ENCODE data around the gene CXCL11.

CXCL11 gene

GRCh38 chr4:76029300-76029699 lies 6.6 kb downstream of the CXCL11 start:
- Histone ChIP-seq H3K27ac (ENCODE audit: low read depth, low read length) (no peak overlapping the region), H3K36me3 (ENCODE audit: control insufficient read depth, insufficient read depth, low read length) (no peaks in the 10 kb centered on the region), H3K4me3 (ENCODE audit: low read length) (no peak overlapping the region), H3K9ac (ENCODE audit: low read length) (no peak overlapping the region), H3K27me3 (ENCODE audit: control insufficient read depth, insufficient read depth, low read length) (no peaks in the 10 kb centered on the region), H3K4me1 (ENCODE audit: control insufficient read depth, insufficient read depth, low read length) (no peaks in the 10 kb centered on the region)

- Histone ChIP-seq H3K27ac (ENCODE audit: low read depth, low read length) (no peak overlapping the region), H3K9ac (ENCODE audit: low read length) (no peak overlapping the region), H3K36me3 (ENCODE audit: control insufficient read depth, insufficient read depth, low read length) (no peaks in the 10 kb centered on the region), H3K4me1 (ENCODE audit: control insufficient read depth, insufficient read depth, low read length) (no peaks in the 10 kb centered on the region), H3K4me3 (ENCODE audit: low read length) (peak overlapping the region; percentile 45), H3K27me3 (ENCODE audit: control insufficient read depth, insufficient read depth, low read length) (no peaks in the 10 kb centered on the region)
Measured at GRCh38 chr4:76028350-76028765, 7.5 kb downstream of the CXCL11 start.

- Histone ChIP-seq H3K9ac (ENCODE audit: low read length) (no peak overlapping the region), H3K27ac (ENCODE audit: low read depth, low read length) (no peak overlapping the region), H3K36me3 (ENCODE audit: control insufficient read depth, insufficient read depth, low read length) (no peaks in the 10 kb centered on the region), H3K27me3 (ENCODE audit: control insufficient read depth, insufficient read depth, low read length) (no peaks in the 10 kb centered on the region), H3K4me3 (ENCODE audit: low read length) (no peak overlapping the region), H3K4me1 (ENCODE audit: control insufficient read depth, insufficient read depth, low read length) (no peaks in the 10 kb centered on the region)
Measured at GRCh38 chr4:76024065-76024464, 11.8 kb downstream of the CXCL11 start.

- H3K27me3 ChIP-seq (ENCODE audit: control insufficient read depth, insufficient read depth, low read length): no peaks in the 10 kb centered on the region
- no peaks in the 10 kb centered on the region for H3K4me1 ChIP-seq (ENCODE audit: control insufficient read depth, insufficient read depth, low read length)
- no peaks in the 10 kb centered on the region for H3K36me3 ChIP-seq (ENCODE audit: control insufficient read depth, insufficient read depth, low read length)
- H3K9ac ChIP-seq (ENCODE audit: low read length): no peak within 1 kb of the TSS
- H3K27ac ChIP-seq (ENCODE audit: low read depth, low read length): no peak within 1 kb of the TSS
- H3K4me3 ChIP-seq (ENCODE audit: low read length): no peak within 1 kb of the TSS
Measured at GRCh38 chr4:76023389-76023788, 12.5 kb downstream of the CXCL11 start, which contains the start of gene CXCL10. CXCL10 (minus strand) TSS chr4:76023497; CDS start chr4:76023431, 66 bp downstream.

GRCh38 chr4:76022677-76023076 lies 13.2 kb downstream of the CXCL11 start:
- H3K36me3 ChIP-seq (ENCODE audit: control insufficient read depth, insufficient read depth, low read length): no peaks in the 10 kb centered on the region
- no peaks in the 10 kb centered on the region for H3K27me3 ChIP-seq (ENCODE audit: control insufficient read depth, insufficient read depth, low read length)
- H3K4me3 ChIP-seq (ENCODE audit: low read length): no peak overlapping the region
- no peak overlapping the region for H3K9ac ChIP-seq (ENCODE audit: low read length)
- no peaks in the 10 kb centered on the region for H3K4me1 ChIP-seq (ENCODE audit: control insufficient read depth, insufficient read depth, low read length)
- no peak overlapping the region for H3K27ac ChIP-seq (ENCODE audit: low read depth, low read length)

- no peaks in the 10 kb centered on the region for H3K4me1 ChIP-seq (ENCODE audit: control insufficient read depth, insufficient read depth, low read length)
- no peaks in the 10 kb centered on the region for H3K36me3 ChIP-seq (ENCODE audit: control insufficient read depth, insufficient read depth, low read length)
- no peak overlapping the region for H3K27ac ChIP-seq (ENCODE audit: low read depth, low read length)
- H3K4me3 ChIP-seq (ENCODE audit: low read length): no peak overlapping the region
- no peak overlapping the region for H3K9ac ChIP-seq (ENCODE audit: low read length)
- no peaks in the 10 kb centered on the region for H3K27me3 ChIP-seq (ENCODE audit: control insufficient read depth, insufficient read depth, low read length)
Measured at GRCh38 chr4:76022031-76022430, 13.8 kb downstream of the CXCL11 start.

GRCh38 chr4:76017056-76017686 lies 18.7 kb downstream of the CXCL11 start:
- Histone ChIP-seq H3K4me1 (ENCODE audit: control insufficient read depth, insufficient read depth, low read length) (peaks cover 5% of the 10 kb centered on the region), H3K4me3 (ENCODE audit: low read length) (no peak overlapping the region), H3K36me3 (ENCODE audit: control insufficient read depth, insufficient read depth, low read length) (no peaks in the 10 kb centered on the region), H3K27me3 (ENCODE audit: control insufficient read depth, insufficient read depth, low read length) (no peaks in the 10 kb centered on the region), H3K27ac (ENCODE audit: low read depth, low read length) (no peak overlapping the region), H3K9ac (ENCODE audit: low read length) (no peak overlapping the region)

- Histone ChIP-seq H3K36me3 (ENCODE audit: control insufficient read depth, insufficient read depth, low read length) (no peaks in the 10 kb centered on the region), H3K27ac (ENCODE audit: low read depth, low read length) (no peak overlapping the region), H3K4me1 (ENCODE audit: control insufficient read depth, insufficient read depth, low read length) (peaks cover 8% of the 10 kb centered on the region), H3K9ac (ENCODE audit: low read length) (no peak overlapping the region), H3K27me3 (ENCODE audit: control insufficient read depth, insufficient read depth, low read length) (no peaks in the 10 kb centered on the region), H3K4me3 (ENCODE audit: low read length) (no peak overlapping the region)
Measured at GRCh38 chr4:76016393-76016792, 19.5 kb downstream of the CXCL11 start.

- H3K4me3 ChIP-seq (ENCODE audit: low read length): no peak overlapping the region
- no peaks in the 10 kb centered on the region for H3K27me3 ChIP-seq (ENCODE audit: control insufficient read depth, insufficient read depth, low read length)
- H3K4me1 ChIP-seq (ENCODE audit: control insufficient read depth, insufficient read depth, low read length): peaks cover 8% of the 10 kb centered on the region
- H3K36me3 ChIP-seq (ENCODE audit: control insufficient read depth, insufficient read depth, low read length): no peaks in the 10 kb centered on the region
- no peak overlapping the region for H3K9ac ChIP-seq (ENCODE audit: low read length)
- H3K27ac ChIP-seq (ENCODE audit: low read depth, low read length): no peak overlapping the region
Measured at GRCh38 chr4:76013540-76013939, 22.3 kb downstream of the CXCL11 start.

- H3K4me3 ChIP-seq (ENCODE audit: low read length): no peak overlapping the region
- no peaks in the 10 kb centered on the region for H3K36me3 ChIP-seq (ENCODE audit: control insufficient read depth, insufficient read depth, low read length)
- no peaks in the 10 kb centered on the region for H3K27me3 ChIP-seq (ENCODE audit: control insufficient read depth, insufficient read depth, low read length)
- H3K4me1 ChIP-seq (ENCODE audit: control insufficient read depth, insufficient read depth, low read length): peaks cover 8% of the 10 kb centered on the region
- peak overlapping the region; percentile 57 for H3K27ac ChIP-seq (ENCODE audit: low read depth, low read length)
- H3K9ac ChIP-seq (ENCODE audit: low read length): no peak overlapping the region
Measured at GRCh38 chr4:76012388-76012801, 23.5 kb downstream of the CXCL11 start.

- H3K36me3 ChIP-seq (ENCODE audit: control insufficient read depth, insufficient read depth, low read length): no peaks in the 10 kb centered on the region
- H3K27me3 ChIP-seq (ENCODE audit: control insufficient read depth, insufficient read depth, low read length): no peaks in the 10 kb centered on the region
- H3K9ac ChIP-seq (ENCODE audit: low read length): no peak overlapping the region
- H3K4me1 ChIP-seq (ENCODE audit: control insufficient read depth, insufficient read depth, low read length): peaks cover 8% of the 10 kb centered on the region
- peak overlapping the region; percentile 26 for H3K4me3 ChIP-seq (ENCODE audit: low read length)
- peak overlapping the region; percentile 57 for H3K27ac ChIP-seq (ENCODE audit: low read depth, low read length)
Measured at GRCh38 chr4:76011700-76012387, 24.0 kb downstream of the CXCL11 start.

GRCh38 chr4:76011018-76011670 lies 24.7 kb downstream of the CXCL11 start:
- H3K27ac ChIP-seq (ENCODE audit: low read depth, low read length): peak overlapping the region; percentile 57
- H3K9ac ChIP-seq (ENCODE audit: low read length): no peak overlapping the region
- H3K36me3 ChIP-seq (ENCODE audit: control insufficient read depth, insufficient read depth, low read length): no peaks in the 10 kb centered on the region
- H3K4me3 ChIP-seq (ENCODE audit: low read length): no peak overlapping the region
- H3K4me1 ChIP-seq (ENCODE audit: control insufficient read depth, insufficient read depth, low read length): peaks cover 8% of the 10 kb centered on the region
- H3K27me3 ChIP-seq (ENCODE audit: control insufficient read depth, insufficient read depth, low read length): no peaks in the 10 kb centered on the region

Data from rectal smooth muscle tissue (tissue), 1 donor.